ENCODE data around the gene SESTD1. TPM values are rescaled to one million over a fixed set of nuclear protein-coding genes. Genes with fewer than 3 reads are reported as not detected.
A peak's percentile ranks its signal among the peaks of the same experiment; 100 is the strongest.

The SESTD1 gene
- total RNA-seq, 1 experiment from 2014 or later: 26.6 TPM

GRCh38 chr2:179263446-179264367, 925 bp downstream of the SESTD1 start:
- peaks cover 9 to 28% of the 10 kb centered on the region in 2 experiments; a peak in 3 of 4 replicates for H3K4me1 ChIP-seq (ENCODE audit: control insufficient read depth in 1 of 2, insufficient read depth in 2 of 2, low read length in 2 of 2)
- no peak for TF ChIP-seq REST (IDR thresholded peaks at IDR 0.05; ENCODE audit: low read depth)
- TF ChIP-seq MAX (IDR thresholded peaks at IDR 0.05): no peak
- TF ChIP-seq SRF (IDR thresholded peaks at IDR 0.05; ENCODE audit: low read depth): no peak
- TF ChIP-seq RAD21 (IDR thresholded peaks at IDR 0.05; ENCODE audit: low read depth): no peak
- no peak for TF ChIP-seq ELF1 (IDR thresholded peaks at IDR 0.05; ENCODE audit: borderline replicate concordance, low read depth)
- TF ChIP-seq YY1 (IDR thresholded peaks at IDR 0.05; ENCODE audit: extremely low read depth, insufficient replicate concordance, low read depth, low read length): no peak
- no peak for TF ChIP-seq SIN3A (IDR thresholded peaks at IDR 0.05; ENCODE audit: low read depth)
- TF ChIP-seq ZBTB33 (IDR thresholded peaks at IDR 0.05; ENCODE audit: extremely low read depth, insufficient replicate concordance, low read length): no peak
- TF ChIP-seq EGR1 (IDR thresholded peaks at IDR 0.05; ENCODE audit: low read depth): no peak
- peak overlapping the region; percentile 71 to 86 for H3K4me3 ChIP-seq (replicated peaks in 1 of 2; ENCODE audit: low read depth in 1 of 2, low read length in 2 of 2)
- no peaks in the 10 kb centered on the region for H3K27me3 ChIP-seq (ENCODE audit: insufficient read depth, low read length)
- peak overlapping the region; percentile 98 for H3K4me2 ChIP-seq (ENCODE audit: low read length)
- no peaks in the 10 kb centered on the region for H4K20me1 ChIP-seq (ENCODE audit: insufficient read depth)
- no peaks in the 10 kb centered on the region for H3K9me2 ChIP-seq (ENCODE audit: insufficient read depth)
- peak overlapping the region; percentile 59; the same call in 1 of the 2 replicates for H3K27ac ChIP-seq (ENCODE audit: low read depth, low read length)
- RAD21 ChIA-PET (ENCODE audit: low non-redundant PET in 1 of 2, low total read pairs in 2 of 2, uncharacterized antibody in 2 of 2, unreplicated experiment in 2 of 2): no interaction called here
- no TSS peak for BruUV-seq (replicated peaks)
- H3K36me3 ChIP-seq (ENCODE audit: control insufficient read depth in 1 of 2, insufficient read depth in 2 of 2, low read length in 2 of 2): no peaks in the 10 kb centered on the region
- peak overlapping the region; percentile 15 for H2AFZ ChIP-seq (ENCODE audit: low read depth, low read length, poor library complexity, severe bottlenecking)
- peaks cover 23% of the 10 kb centered on the region for H3K79me2 ChIP-seq (ENCODE audit: insufficient read depth, low read length)
- ATAC-seq (peak; percentile 57), DNase-seq (ENCODE audit: low read depth, low spot score) (no peak)
- intact Hi-C loops (cut with micrococcal nuclease): no loop called here
- H3K9me3 ChIP-seq (ENCODE audit: control insufficient read depth in 1 of 2, insufficient read depth in 1 of 2, low read depth in 1 of 2, low read length in 2 of 2): no peaks in the 10 kb centered on the region
- H3K9ac ChIP-seq (ENCODE audit: low read length): peak overlapping the region; percentile 68
- CTCF ChIA-PET: no interaction called here
- POLR2A ChIA-PET: no interaction called here

Measured in HCT116 (cell line).